Measurements from ENCODE around the gene PLEKHG4B. TPM values are rescaled to one million over a fixed set of nuclear protein-coding genes. Genes with fewer than 3 reads are reported as not detected.

The PLEKHG4B gene
- total RNA-seq, 1 experiment from 2014 or later: 44.3 TPM

DNA sequence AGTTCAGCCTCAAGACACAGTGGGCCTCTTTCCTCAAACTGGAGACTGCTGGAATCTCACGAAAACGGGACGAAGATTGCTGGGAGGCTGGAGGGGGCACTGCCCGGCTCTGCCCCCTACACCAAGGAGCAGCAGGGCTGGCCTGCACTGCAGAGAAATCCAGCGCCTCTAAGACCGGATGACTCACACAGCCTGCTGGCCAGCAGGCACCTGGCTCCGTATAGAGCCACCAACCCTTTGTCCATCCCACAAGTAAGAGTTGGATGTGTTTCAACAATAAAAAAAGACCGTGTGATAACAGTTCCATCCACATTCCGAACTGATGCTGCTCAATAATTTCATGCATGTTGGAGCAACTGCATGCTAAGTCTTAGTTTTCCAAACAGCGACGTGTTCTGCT, 114.4 kb downstream of the PLEKHG4B start:
- Histone ChIP-seq H3K56ac (ENCODE audit: insufficient read length, low read depth, low read length) (no peak overlapping the region), H3K27ac (ENCODE audit: insufficient read length, low read depth, low read length) (no peak overlapping the region), H2BK12ac (ENCODE audit: insufficient read length, low read depth, low read length) (no peak overlapping the region), H3K14ac (ENCODE audit: insufficient read depth, low read length) (no peak overlapping the region), H3K79me1 (ENCODE audit: insufficient read depth, low read depth, low read length, poor library complexity, severe bottlenecking) (peaks cover 15% of the 10 kb centered on the region), H3K4me2 (ENCODE audit: insufficient read depth, insufficient read length, low read length) (no peak overlapping the region), H4K20me1 (ENCODE audit: control insufficient read depth, insufficient read depth, insufficient read length) (no peaks in the 10 kb centered on the region), H2BK15ac (ENCODE audit: low read depth, low read length) (no peak overlapping the region), H2BK120ac (ENCODE audit: low read depth, low read length, poor library complexity, severe bottlenecking) (no peak overlapping the region), H2AK5ac (ENCODE audit: insufficient read length, low read length) (no peak overlapping the region), H2BK20ac (ENCODE audit: low read depth, low read length, poor library complexity, severe bottlenecking) (no peak overlapping the region), H3T11ph (ENCODE audit: low read length) (no peak overlapping the region), H4K5ac (ENCODE audit: insufficient read length, low read depth, low read length) (no peak overlapping the region), H3K9me3 (ENCODE audit: control insufficient read depth, low read depth, low read length) (no peaks in the 10 kb centered on the region), H2BK5ac (ENCODE audit: insufficient read length, low read length) (no peak overlapping the region), H2AFZ (ENCODE audit: low read length) (no peak overlapping the region), H3K9ac (ENCODE audit: extremely low read depth, insufficient read length, low read length) (no peak overlapping the region), H3K23me2 (ENCODE audit: insufficient read length, low read depth, low read length, poor library complexity, severe bottlenecking) (no peaks in the 10 kb centered on the region), H3K27me3 (ENCODE audit: insufficient read depth, low read length) (no peaks in the 10 kb centered on the region), H3K18ac (ENCODE audit: insufficient read length, low read depth, low read length) (no peak overlapping the region), H3K4ac (ENCODE audit: low read depth, low read length) (no peak overlapping the region), H3K23ac (ENCODE audit: insufficient read length, low read depth, low read length) (no peak overlapping the region), H4K91ac (ENCODE audit: insufficient read length, low read depth, low read length) (no peak overlapping the region), H3K79me2 (ENCODE audit: insufficient read depth, low read length) (peaks cover 6% of the 10 kb centered on the region), H3K4me1 (ENCODE audit: insufficient read depth, low read length) (peaks cover 3% of the 10 kb centered on the region; the same call in 1 of the 2 replicates), H4K8ac (replicated peaks; ENCODE audit: insufficient read length, low read depth, low read length) (no peak overlapping the region)
- Mint-ChIP-seq H3K36me3 (ENCODE audit: insufficient read depth in 1 of 3, low read depth in 3 of 3) (peaks cover 4 to 31% (median 27%) of the 10 kb centered on the region in 3 experiments; a peak in 6 of 7 replicates), H3K27me3 (ENCODE audit: low read depth) (no peaks in the 10 kb centered on the region), H3K27ac (no peak overlapping the region), H3K4me1 (peaks cover 11 to 14% of the 10 kb centered on the region in 2 experiments), H3K9me3 (no peaks in the 10 kb centered on the region), H3K4me3 (no peak overlapping the region)
- WGBS (ENCODE audit: extremely low coverage, insufficient read length, low lambda C conversion rate): no CpG with 5 or more reads among the region's 11 CpGs
- no peak for TF ChIP-seq CTCF (conservative IDR thresholded peaks at IDR 0.05)
- no peak for DNase-seq

Data from H9 (cell line).